Mucosa of descending colon (tissue), 3 donors: ENCODE measurements around the gene PCDHB13. TPM values are rescaled to one million over a fixed set of nuclear protein-coding genes. Genes with fewer than 3 reads are reported as not detected.
"Not testable (repeated sequence)": the region's sequence is repeated elsewhere in the genome, so short reads cannot be mapped to it uniquely, and the experiment has no call there.

Experiments
- ATAC-seq: fragments of 200-7000 bp; cut with Tn5 transposase; one replicate; pipeline ENCODE4 v1.9.1; 2020; ENCODE audit warnings: mild to moderate bottlenecking, moderate library complexity
- DNase-seq, 3 donors: peaks; one replicate each; pipeline ENCODE4 v3.0.0-alpha.2; 2020
- H3K36me3 ChIP-seq: fragments of 200-600 bp; one replicate; pipeline ENCODE4 v1.8.0; 2021; ENCODE audit warnings: low read depth, mild to moderate bottlenecking
- H3K4me1 ChIP-seq: fragments of 200-600 bp; one replicate; pipeline ENCODE4 v1.8.0; 2021; ENCODE audit warnings: low read depth, mild to moderate bottlenecking
- H3K4me3 ChIP-seq: fragments of 200-600 bp; one replicate; pipeline ENCODE4 v1.8.0; 2021; ENCODE audit warnings: mild to moderate bottlenecking
- H3K9me3 ChIP-seq: fragments of 200-600 bp; one replicate; pipeline ENCODE4 v1.8.0; 2021; ENCODE audit warnings: mild to moderate bottlenecking
- CTCF ChIP-seq: fragments of 200-600 bp; IDR thresholded peaks from one replicate; pipeline ENCODE4 v1.8.0; 2022; ENCODE audit warnings: antibody characterized with exemption, mild to moderate bottlenecking
- intact Hi-C, 2 donors: fragments of 100-400 bp; cut with DNase I in 1 of 2; cut with micrococcal nuclease in 1 of 2; formaldehyde crosslinking; loops; one replicate each; pipeline versions ENCODE4 v1.11.0 to v1.11.1; 2022; cut with DNase I, micrococcal nuclease
- long read RNA-seq, 2 donors: library from polyadenylated mRNA; unstranded; transcript quantifications; one replicate each; pipeline ENCODE4 v2.0.0, GENCODE V29; 2019 to 2021
- total RNA-seq, 3 donors: library from RNA; stranded (reverse); fragmentation: NEBNext Ultra II Directional in 2 of 3; extraction: Animal tissue kit (Norgen Biotek cat#: 25700) in 2 of 3; gene quantifications; one replicate each; pipeline versions ENCODE4 v1.2.1 to v1.2.4, GENCODE V29; 2021 to 2023
- donor health status: DM: no; HTN: no; CAD: no; lungs with moderate emphysema.
- donor health status: DM: no; HTN: no; CAD: no.
- donor health status: DM: no; HTN: yes; CAD: no.

Gene PCDHB13
- 1 to 10 TPM; 1.2 to 4.3 (median 1.9) TPM for total RNA-seq
- long read RNA-seq, donor 1, full-length matches to known transcripts, result 3 of 3 reads
- long read RNA-seq, donor 1, partial matches to known transcripts, result 0 of 3 reads
- long read RNA-seq, donor 1, other reads (novel, unspliced or antisense), result 0 of 3 reads
- long read RNA-seq, donor 2, result 0 reads

- H3K4me1 ChIP-seq, H3K36me3 ChIP-seq, intact Hi-C loops, H3K4me3 ChIP-seq: not testable (repeated sequence)
- H3K9me3 ChIP-seq, result peaks cover 52% of the 10 kb centered on the region
- ATAC-seq, result peak; percentile 67
- peak in 2 of 3 donors; percentile 46 to 64 for DNase-seq
These were observed at the start of gene PCDHB13 for GRCh38 chr5:141213656-141214339. PCDHB13 (plus strand) TSS chr5:141213919; CDS start chr5:141214124, 205 bp downstream.

DNA sequence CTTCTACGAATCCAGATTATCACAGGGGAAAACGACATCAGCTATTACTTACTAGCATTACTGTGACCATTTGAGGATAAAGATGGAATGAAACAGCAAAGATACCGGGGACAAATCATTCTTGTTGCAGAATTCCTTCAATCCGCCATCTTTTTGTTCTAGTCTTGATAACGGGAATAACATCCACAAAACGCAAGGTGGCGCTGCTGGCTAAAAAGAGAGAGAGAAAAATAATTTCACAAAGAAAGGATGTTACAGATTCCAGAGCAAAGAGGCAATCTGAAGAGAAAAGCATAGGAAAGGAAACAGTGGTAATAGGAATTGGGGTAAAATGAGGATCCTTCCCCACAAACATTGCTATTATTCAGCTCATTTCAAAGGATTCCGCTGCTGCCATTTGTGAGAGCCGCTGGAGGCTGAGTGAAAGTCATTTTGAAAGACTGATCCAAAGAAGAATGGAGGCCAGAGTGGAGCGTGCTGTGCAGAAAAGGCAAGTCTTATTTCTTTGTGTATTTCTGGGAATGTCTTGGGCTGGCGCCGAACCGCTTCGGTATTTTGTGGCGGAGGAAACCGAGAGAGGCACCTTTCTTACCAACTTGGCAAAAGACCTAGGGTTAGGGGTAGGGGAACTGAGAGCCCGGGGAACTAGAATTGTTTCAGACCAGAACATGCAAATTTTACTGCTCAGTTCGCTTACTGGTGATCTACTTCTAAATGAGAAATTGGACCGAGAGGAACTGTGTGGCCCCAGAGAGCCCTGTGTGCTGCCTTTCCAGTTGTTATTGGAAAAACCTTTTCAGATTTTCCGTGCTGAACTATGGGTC lies 41.1 kb upstream of the PCDHB13 start, which contains the start of gene PCDHB7:
TSS of gene PCDHB7 (plus strand) at position 264 of the 824 bp plus-strand sequence. CDS start at position 456, 192 bp downstream.
- H3K4me1 ChIP-seq, result no peaks in the 10 kb centered on the region
- ATAC-seq, result no peak
- H3K9me3 ChIP-seq, result peaks cover 51% of the 10 kb centered on the region
- H3K4me3 ChIP-seq, result no peak within 1 kb of the TSS
- H3K36me3 ChIP-seq, result no peaks in the 10 kb centered on the region
- intact Hi-C loops, result no loop called here
- no peak for TF ChIP-seq CTCF
- no peak for DNase-seq

DNA sequence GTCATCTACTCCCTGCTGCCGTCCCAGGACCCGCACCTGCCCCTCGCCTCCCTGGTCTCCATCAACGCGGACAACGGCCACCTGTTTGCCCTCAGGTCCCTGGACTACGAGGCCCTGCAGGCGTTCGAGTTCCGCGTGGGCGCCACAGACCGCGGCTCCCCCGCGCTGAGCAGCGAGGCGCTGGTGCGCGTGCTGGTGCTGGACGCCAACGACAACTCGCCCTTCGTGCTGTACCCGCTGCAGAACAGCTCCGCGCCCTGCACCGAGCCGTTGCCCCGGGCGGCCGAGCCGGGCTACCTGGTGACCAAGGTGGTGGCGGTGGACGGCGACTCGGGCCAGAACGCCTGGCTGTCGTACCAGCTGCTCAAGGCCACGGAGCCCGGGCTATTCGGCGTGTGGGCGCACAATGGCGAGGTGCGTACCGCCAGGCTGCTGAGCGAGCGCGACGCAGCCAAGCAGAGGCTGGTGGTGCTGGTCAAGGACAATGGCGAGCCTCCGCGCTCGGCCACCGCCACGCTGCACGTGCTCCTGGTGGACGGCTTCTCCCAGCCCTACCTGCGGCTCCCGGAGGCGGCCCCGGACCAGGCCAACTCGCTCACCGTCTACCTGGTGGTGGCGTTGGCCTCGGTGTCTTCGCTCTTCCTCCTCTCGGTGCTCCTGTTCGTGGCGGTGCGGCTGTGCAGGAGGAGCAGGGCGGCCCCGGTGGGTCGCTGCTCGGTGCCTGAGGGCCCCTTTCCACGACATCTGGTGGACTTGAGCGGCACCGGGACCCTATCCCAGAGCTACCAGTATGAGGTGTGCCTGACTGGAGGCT lies 39.2 kb upstream of the PCDHB13 start:
- H3K4me3 ChIP-seq, H3K36me3 ChIP-seq, intact Hi-C loops, ATAC-seq, DNase-seq, H3K4me1 ChIP-seq: not testable (repeated sequence)
- H3K9me3 ChIP-seq, result peaks cover 59% of the 10 kb centered on the region

GRCh38 chr5:141175933-141176332 lies 37.8 kb upstream of the PCDHB13 start:
- peaks cover 62% of the 10 kb centered on the region for H3K9me3 ChIP-seq
- intact Hi-C loops, result no loop called here
- DNase-seq (no peak), ATAC-seq (no peak)
- no peaks in the 10 kb centered on the region for H3K4me1 ChIP-seq
- H3K36me3 ChIP-seq, result no peaks in the 10 kb centered on the region
- no peak for TF ChIP-seq CTCF
- H3K4me3 ChIP-seq, result no peak overlapping the region

- DNase-seq, H3K4me3 ChIP-seq, intact Hi-C loops, H3K4me1 ChIP-seq, ATAC-seq, H3K36me3 ChIP-seq: not testable (repeated sequence)
- H3K9me3 ChIP-seq, result peaks cover 69% of the 10 kb centered on the region
These were observed 36.0 kb upstream of the PCDHB13 start, which contains the start of gene PCDHB8 for GRCh38 chr5:141177577-141178191. PCDHB8 (plus strand) TSS chr5:141177790; CDS start chr5:141178035, 245 bp downstream.

DNA sequence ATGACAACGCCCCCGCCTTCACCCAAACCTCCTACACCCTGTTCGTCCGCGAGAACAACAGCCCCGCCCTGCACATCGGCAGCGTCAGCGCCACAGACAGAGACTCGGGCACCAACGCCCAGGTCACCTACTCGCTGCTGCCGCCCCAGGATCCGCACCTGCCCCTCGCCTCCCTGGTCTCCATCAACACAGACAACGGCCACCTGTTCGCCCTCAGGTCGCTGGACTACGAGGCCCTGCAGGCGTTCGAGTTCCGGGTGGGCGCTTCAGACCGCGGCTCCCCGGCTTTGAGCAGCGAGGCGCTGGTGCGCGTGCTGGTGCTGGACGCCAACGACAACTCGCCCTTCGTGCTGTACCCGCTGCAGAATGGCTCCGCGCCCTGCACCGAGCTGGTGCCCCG lies 34.3 kb upstream of the PCDHB13 start:
- DNase-seq, H3K4me3 ChIP-seq, ATAC-seq, intact Hi-C loops, H3K4me1 ChIP-seq, H3K36me3 ChIP-seq: not testable (repeated sequence)
- H3K9me3 ChIP-seq, result peaks cover 61% of the 10 kb centered on the region

DNA sequence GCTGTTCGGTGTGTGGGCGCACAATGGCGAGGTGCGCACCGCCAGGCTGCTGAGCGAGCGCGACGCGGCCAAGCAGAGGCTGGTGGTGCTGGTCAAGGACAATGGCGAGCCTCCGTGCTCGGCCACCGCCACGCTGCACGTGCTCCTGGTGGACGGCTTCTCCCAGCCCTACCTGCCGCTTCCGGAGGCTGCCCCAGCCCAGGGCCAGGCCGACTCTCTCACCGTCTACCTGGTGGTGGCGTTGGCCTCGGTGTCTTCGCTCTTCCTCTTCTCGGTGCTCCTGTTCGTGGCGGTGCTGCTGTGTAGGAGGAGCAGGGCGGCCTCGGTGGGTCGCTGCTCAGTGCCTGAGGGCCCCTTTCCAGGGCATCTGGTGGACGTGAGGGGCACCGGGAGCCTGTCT lies 33.8 kb upstream of the PCDHB13 start:
- H3K9me3 ChIP-seq, result peaks cover 61% of the 10 kb centered on the region
- H3K4me3 ChIP-seq, DNase-seq, ATAC-seq, intact Hi-C loops, H3K36me3 ChIP-seq, H3K4me1 ChIP-seq: not testable (repeated sequence)
